HG03460 (cell line): ENCODE measurements around the gene INTS2.
"Not testable (repeated sequence)": the region's sequence is repeated elsewhere in the genome, so short reads cannot be mapped to it uniquely, and the experiment has no call there.

Experiments used
- ATAC-seq: cut with Tn5 transposase; IDR thresholded peaks from one replicate; pipeline ENCODE4 v1.9.1; 2021; ENCODE audit not compliant: unreplicated experiment

INTS2 gene

GRCh38 chr17:61927208-61928100, at the start of gene INTS2:
Gene INTS2, minus strand, starts transcription at chr17:61927982. Its CDS starts 1,338 bp downstream, at chr17:61926644.
- ATAC-seq, result peak; percentile 68

GRCh38 chr17:61974115-61974514, 46.3 kb upstream of the INTS2 start:
- ATAC-seq, result no peak

- no peak for ATAC-seq
These were observed 44.5 kb upstream of the INTS2 start for GRCh38 chr17:61972311-61972710.

- no peak for ATAC-seq
These were observed 42.2 kb upstream of the INTS2 start for GRCh38 chr17:61970030-61970429.

GRCh38 chr17:61968757-61969156, 41.0 kb upstream of the INTS2 start:
- no peak for ATAC-seq

- no peak for ATAC-seq
These were observed 39.9 kb upstream of the INTS2 start for GRCh38 chr17:61967729-61968128.

GRCh38 chr17:61966191-61966590, 38.4 kb upstream of the INTS2 start:
- ATAC-seq, result no peak

GRCh38 chr17:61955619-61956018, 27.8 kb upstream of the INTS2 start:
- ATAC-seq, result no peak

GRCh38 chr17:61947367-61948078, 19.7 kb upstream of the INTS2 start:
- no peak for ATAC-seq

GRCh38 chr17:61946359-61946758, 18.6 kb upstream of the INTS2 start:
- ATAC-seq, result no peak

GRCh38 chr17:61943117-61943516, 15.3 kb upstream of the INTS2 start:
- no peak for ATAC-seq

- no peak for ATAC-seq
These were observed 14.3 kb upstream of the INTS2 start for GRCh38 chr17:61942085-61942484.

- ATAC-seq, result no peak
These were observed 287 bp upstream of the INTS2 start for GRCh38 chr17:61928101-61928436.

GRCh38 chr17:61926826-61927207, 965 bp downstream of the INTS2 start:
- no peak for ATAC-seq

GRCh38 chr17:61915162-61915561, 12.6 kb downstream of the INTS2 start:
- not testable (repeated sequence) for ATAC-seq

GRCh38 chr17:61908292-61909037, 19.3 kb downstream of the INTS2 start:
- no peak for ATAC-seq

- ATAC-seq, result no peak
These were observed 20.4 kb downstream of the INTS2 start for GRCh38 chr17:61907361-61907760.

GRCh38 chr17:61904094-61904710, 23.6 kb downstream of the INTS2 start:
- peak; percentile 65 for ATAC-seq

GRCh38 chr17:61903251-61903650, 24.5 kb downstream of the INTS2 start:
- no peak for ATAC-seq

- no peak for ATAC-seq
These were observed 30.1 kb downstream of the INTS2 start for GRCh38 chr17:61897548-61898180.

- no peak for ATAC-seq
These were observed 32.4 kb downstream of the INTS2 start for GRCh38 chr17:61895391-61895790.
